CD4-positive, alpha-beta T cell treated with Interleukin-10 for 1 hour (primary cell): ENCODE data around the gene PATJ.
"Not testable (repeated sequence)": the region's sequence is repeated elsewhere in the genome, so short reads cannot be mapped to it uniquely, and the experiment has no call there.

Experiments used
- DNase-seq: peaks from one replicate; pipeline ENCODE4 v3.0.0-alpha.2; 2020

The PATJ gene

DNA sequence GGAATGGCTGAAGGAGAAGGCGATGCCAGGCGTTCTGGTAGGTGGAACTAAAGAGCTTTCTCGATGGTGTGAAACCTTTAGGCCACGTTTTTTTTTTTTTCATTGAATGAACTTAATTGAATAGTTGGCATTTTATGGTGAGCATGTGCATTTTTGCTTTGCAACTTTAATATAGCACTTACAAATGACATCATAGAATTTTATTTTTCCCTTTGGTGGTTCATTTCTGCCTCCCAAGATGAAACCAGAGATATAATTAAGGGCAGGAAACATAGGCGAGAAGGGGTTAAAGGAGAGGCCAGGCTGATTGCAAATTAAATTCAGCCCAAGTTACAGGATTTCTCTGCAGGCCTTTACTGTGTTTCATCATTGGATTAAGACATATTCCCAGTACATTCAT, 366.8 kb downstream of the PATJ start:
- no peak for DNase-seq

- no peak for DNase-seq
Measured at GRCh38 chr1:62110198-62110817, 368.0 kb downstream of the PATJ start.

GRCh38 chr1:62111084-62111483, 368.8 kb downstream of the PATJ start:
- DNase-seq = no peak

DNA sequence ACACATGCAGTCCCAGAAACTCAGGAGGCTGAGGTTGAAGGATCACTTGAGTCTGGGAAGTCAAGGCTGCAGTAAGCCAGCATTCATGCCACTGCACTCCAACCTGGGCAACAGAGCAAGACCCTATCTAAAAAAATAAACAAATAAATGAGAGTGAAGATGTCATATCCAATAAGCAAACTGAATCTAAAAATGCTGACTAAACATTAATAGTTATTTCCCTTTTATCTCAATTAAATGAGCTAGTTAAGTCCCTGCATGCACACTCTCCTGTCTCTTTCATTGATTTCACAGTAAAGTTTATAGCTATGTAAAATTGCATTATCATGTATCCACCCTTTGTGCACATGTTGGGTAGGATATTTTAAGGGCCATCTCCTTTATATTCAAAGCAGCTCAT, 371.2 kb downstream of the PATJ start:
- no peak for DNase-seq

GRCh38 chr1:62117018-62117750, 374.9 kb downstream of the PATJ start:
- DNase-seq = no peak

DNA sequence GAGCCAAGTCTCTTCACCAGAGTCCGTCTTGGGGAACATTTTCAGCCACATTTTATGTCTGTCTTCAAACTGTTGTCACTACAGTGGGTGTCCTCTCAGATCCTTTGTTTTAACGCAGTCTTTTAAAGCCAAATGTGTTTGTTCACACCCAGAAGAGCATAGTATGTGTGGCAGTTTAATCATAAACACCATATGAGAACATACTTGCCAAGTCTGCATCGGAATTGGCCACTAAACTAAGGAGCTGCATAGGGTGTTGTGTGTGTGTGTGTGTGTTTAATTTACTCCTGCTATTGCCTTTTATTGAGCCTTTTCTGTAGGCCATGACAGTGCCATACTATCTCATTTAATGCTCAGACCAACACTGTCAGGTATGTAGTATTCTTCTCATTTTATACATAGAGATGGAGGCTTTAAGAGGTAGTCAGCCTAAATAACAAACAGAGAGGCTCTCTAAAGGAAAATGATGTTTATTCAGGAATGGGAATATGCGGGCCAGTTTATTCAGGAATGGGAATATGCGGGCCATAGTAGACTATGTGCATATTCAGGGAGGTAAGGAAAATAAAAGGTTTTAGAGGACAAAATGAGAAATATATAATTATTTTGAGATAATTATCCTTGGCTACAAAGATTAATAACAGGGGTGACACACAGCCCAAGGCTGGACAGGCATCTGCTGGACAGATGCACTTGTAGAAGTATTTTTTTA, 384.5 kb downstream of the PATJ start:
- no peak for DNase-seq

- no peak for DNase-seq
Measured at GRCh38 chr1:62128745-62129144, 386.5 kb downstream of the PATJ start.

GRCh38 chr1:62131093-62131725, 388.9 kb downstream of the PATJ start:
- no peak for DNase-seq

GRCh38 chr1:62138029-62138428, 395.7 kb downstream of the PATJ start:
- no peak for DNase-seq

GRCh38 chr1:62139410-62139809, 397.1 kb downstream of the PATJ start:
- DNase-seq = no peak

- no peak for DNase-seq
Measured at GRCh38 chr1:62140666-62141065, 398.4 kb downstream of the PATJ start.

DNA sequence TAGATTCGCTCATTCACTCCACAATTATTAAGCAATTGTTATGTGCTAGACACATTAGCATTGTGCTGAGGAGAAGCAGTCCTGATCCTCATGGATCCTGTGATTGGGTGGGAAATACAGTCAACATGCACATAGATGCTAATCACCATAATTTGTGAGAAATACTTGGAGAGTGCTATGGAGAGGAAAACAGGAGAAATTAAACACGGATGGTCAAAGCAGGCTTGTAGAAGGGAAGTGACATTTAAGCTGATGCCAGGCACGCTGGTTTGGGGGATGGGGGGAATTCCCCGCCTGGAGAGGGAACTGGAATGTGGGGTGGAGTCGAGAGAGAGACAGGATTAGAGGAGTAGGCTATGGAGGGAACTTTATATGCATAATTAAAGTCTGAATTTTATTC, 400.2 kb downstream of the PATJ start:
- DNase-seq = no peak

GRCh38 chr1:62144238-62144831, 402.1 kb downstream of the PATJ start:
- peak; percentile 42 for DNase-seq

DNA sequence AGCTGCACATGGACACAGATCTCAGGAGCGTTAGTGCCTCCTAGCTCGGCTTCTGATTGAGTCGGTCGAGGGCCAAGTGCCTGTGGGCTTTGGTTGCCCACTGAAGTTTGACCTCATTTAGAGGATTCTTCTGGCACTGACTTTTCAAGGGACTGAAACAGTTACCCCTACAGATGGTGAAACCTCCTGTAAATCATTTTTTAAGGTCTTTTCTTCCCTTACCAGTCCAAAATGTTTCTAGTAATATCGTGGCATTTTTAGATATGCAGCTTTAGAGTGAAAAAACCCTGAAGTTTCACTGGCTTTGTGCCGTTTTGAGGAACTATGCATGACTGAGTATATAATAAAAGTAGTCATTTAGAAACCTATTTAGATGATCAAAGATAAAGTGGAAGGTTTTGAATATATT, 417.7 kb downstream of the PATJ start:
- no peak for DNase-seq

GRCh38 chr1:62161711-62162110, 419.4 kb downstream of the PATJ start:
- DNase-seq = no peak

DNA sequence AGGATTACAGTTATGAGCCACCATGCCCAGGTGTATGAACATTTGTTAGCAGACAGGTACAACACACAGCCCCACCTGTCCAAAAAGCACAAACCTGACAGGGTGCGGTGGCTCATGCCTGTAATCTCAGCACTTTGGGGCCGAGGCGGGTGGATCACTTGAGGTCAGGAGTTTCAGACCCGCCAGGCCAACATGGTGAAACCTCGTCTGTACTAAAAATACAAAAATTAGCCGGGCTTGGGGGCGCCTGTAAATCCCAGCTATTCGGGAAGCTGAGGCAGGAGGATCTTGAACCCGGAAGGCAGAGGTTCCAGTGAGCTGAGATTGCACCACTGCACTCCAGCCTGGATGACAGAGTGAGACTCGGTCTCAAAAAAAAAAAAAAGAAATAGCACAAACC, 428.1 kb downstream of the PATJ start:
- not testable (repeated sequence) for DNase-seq

GRCh38 chr1:62175568-62176179, 433.4 kb downstream of the PATJ start:
- DNase-seq = peak; percentile 43

DNA sequence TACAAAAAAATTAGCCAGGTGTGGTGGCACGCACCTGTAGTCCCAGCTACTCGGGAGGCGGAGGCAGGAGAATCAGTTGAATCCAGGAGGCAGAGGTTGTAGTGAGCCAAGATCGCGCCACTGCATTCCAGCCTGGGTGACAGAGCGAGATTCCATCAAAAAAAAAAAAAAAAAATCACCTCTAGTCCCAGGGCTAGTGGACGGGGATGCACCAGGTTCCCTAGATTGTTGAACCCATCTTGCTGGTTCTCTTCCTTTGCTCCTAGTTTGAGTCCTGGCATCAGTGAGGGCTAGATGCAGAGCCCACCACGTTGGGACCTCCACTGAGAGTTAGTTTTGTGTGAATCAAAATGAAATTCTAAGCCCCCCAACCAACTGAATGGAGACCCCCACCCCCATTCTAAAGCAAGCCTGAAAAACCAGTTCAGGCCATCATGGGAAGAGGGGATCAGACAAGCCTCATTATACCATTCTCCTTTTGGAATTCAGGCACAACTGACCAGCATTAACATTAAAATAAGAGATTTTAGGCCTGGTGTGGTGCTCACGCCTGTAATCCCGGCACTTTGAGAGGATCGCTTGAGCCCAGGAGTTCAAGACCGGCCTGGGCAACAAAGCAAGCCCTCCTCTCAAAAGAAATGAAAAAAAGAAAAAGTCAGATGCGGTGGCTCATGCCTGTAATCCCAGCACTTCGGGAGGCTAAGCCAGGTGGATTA, 434.5 kb downstream of the PATJ start:
- no peak for DNase-seq

DNA sequence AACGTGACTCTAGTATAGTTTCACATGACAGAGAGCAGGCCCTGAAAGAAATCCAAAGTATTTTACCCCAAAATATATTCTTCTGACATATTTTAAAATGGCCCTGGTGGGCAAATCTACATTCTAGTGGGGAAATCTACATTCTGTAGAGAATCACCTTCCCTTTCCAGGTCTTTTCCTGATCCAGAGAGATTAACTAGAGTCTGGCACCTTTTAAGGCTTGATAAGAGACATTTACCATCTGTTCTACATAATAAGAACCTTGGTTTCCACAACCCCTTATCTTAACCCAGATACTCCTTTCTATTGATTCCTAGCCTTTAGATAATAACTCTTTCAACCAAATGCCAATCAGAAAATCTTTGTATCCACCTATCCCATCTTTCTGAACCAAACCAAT, 435.3 kb downstream of the PATJ start:
- DNase-seq = no peak

GRCh38 chr1:62178372-62178771, 436.1 kb downstream of the PATJ start:
- no peak for DNase-seq

GRCh38 chr1:62180054-62180453, 437.8 kb downstream of the PATJ start:
- DNase-seq = not testable (repeated sequence)

DNA sequence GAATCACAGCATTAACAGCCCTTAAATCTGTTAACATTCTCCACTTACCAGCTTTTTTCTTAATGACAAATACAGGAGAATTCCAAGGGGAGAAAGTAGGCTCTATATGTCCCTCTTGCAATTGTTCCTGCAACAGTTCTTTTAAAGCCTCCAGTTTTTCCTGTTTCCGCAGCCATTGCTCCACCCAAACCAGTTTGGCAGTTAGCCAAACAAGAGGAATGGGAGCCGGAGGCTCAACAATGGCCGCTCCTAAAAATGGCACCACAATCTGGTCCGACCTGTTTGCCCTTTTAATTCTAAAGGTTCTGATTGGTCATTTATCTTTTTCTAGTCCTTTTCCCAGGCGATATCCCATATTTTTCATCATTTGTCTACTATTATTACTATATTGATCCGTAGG, 438.4 kb downstream of the PATJ start:
- no peak for DNase-seq
